Tibial nerve (tissue), 4 donors: ENCODE data around the gene TYSND1. TPM values are rescaled to one million over a fixed set of nuclear protein-coding genes. Genes with fewer than 3 reads are reported as not detected.

Source experiments
- DNase-seq, 2 donors: peaks; one replicate each; pipeline ENCODE4 v3.0.0-alpha.2; 2019; ENCODE audit warnings: low spot score in 2 of 2
- H3K27ac ChIP-seq, 4 donors: fragments of 200-600 bp; sonication (generic) in 3 of 4; one replicate each; pipeline ENCODE4 v1.5.1; 2017 to 2019; ENCODE audit warnings: mild to moderate bottlenecking in 1 of 4
- H3K27me3 ChIP-seq, 2 donors: fragments of 200-600 bp; sonication (generic) in 1 of 2; one replicate each; pipeline versions ENCODE4 v1.5.1 to v1.6.0; 2017 to 2019
- H3K36me3 ChIP-seq, 3 donors: fragments of 200-600 bp; sonication (generic); one replicate each; pipeline ENCODE4 v1.5.1; 2018 to 2019
- H3K4me1 ChIP-seq, 4 donors: fragments of 200-600 bp; sonication (generic) in 3 of 4; one replicate each; pipeline ENCODE4 v1.5.1; 2017 to 2019
- H3K4me3 ChIP-seq, 4 donors: fragments of 200-600 bp; sonication (generic) in 3 of 4; one replicate each; pipeline ENCODE4 v1.5.1; 2017 to 2019; ENCODE audit warnings: mild to moderate bottlenecking in 1 of 4, moderate library complexity in 1 of 4
- H3K9me3 ChIP-seq, 4 donors: fragments of 200-600 bp; sonication (generic) in 3 of 4; one replicate each; pipeline ENCODE4 v1.5.1; 2017 to 2019
- EP300 ChIP-seq, 2 donors: sonication (generic); formaldehyde crosslinking; IDR thresholded peaks; one replicate each; pipeline ENCODE4 v1.6.1; 2017; ENCODE audit warnings: antibody characterized with exemption in 2 of 2, mild to moderate bottlenecking in 1 of 2
- POLR2A ChIP-seq, 2 donors: fragments of 450-650 bp; IDR thresholded peaks; one replicate each; pipeline ENCODE4 v1.6.1; 2017; ENCODE audit warnings: antibody characterized with exemption in 2 of 2, mild to moderate bottlenecking in 2 of 2, moderate library complexity in 2 of 2
- WGBS, 2 donors: methylation state at CpG; one replicate each; pipeline ENCODE4 v1.1.5; 2018; 5-methylcytosine and 5-hydroxymethylcytosine counted together
- total RNA-seq, 4 donors: library from RNA; depleted of rRNA; stranded (reverse); fragments of >200 nt; gene quantifications; one replicate each; pipeline ENCODE4 v1.1.0, GENCODE V29; 2016
- TF ChIP-seq, protein P1 (sequence below), 5 experiments: fragments of 200-600 bp in 3 of 5; fragments of 450-650 bp in 2 of 5; sonication (generic) in 3 of 5; IDR thresholded peaks; one replicate each; pipeline ENCODE4 v1.5.1; 2016 to 2019; ENCODE audit warnings: antibody characterized with exemption in 5 of 5, mild to moderate bottlenecking in 3 of 5, moderate library complexity in 2 of 5

The TYSND1 gene
- total RNA-seq, 4 donors from 2014 or later, result 15.3 to 26.1 (median 19.1) TPM

DNA sequence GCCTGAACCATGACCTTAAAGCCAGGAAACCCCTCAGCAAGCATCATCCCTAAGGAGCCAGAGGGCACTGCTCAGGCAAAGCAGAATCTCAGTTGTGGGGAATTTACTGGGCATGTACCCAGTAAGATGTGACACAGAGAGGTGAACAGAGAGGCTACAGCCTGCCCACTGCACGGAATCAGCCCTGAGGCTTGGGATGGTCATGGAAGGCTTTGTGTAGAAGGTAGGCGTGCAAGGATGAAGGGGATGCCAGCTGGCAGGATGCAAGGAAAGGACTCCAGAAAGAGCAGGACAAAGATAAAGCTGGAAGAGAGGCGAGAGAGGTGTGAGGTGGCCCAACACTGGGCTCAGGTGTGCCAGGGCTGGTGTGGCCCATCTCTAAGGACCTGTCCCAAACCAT, 11.5 kb downstream of the TYSND1 start:
- TF ChIP-seq, protein P1, sequence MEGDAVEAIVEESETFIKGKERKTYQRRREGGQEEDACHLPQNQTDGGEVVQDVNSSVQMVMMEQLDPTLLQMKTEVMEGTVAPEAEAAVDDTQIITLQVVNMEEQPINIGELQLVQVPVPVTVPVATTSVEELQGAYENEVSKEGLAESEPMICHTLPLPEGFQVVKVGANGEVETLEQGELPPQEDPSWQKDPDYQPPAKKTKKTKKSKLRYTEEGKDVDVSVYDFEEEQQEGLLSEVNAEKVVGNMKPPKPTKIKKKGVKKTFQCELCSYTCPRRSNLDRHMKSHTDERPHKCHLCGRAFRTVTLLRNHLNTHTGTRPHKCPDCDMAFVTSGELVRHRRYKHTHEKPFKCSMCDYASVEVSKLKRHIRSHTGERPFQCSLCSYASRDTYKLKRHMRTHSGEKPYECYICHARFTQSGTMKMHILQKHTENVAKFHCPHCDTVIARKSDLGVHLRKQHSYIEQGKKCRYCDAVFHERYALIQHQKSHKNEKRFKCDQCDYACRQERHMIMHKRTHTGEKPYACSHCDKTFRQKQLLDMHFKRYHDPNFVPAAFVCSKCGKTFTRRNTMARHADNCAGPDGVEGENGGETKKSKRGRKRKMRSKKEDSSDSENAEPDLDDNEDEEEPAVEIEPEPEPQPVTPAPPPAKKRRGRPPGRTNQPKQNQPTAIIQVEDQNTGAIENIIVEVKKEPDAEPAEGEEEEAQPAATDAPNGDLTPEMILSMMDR (IDR thresholded peaks at IDR 0.05), result no peak
- TF ChIP-seq EP300 (IDR thresholded peaks at IDR 0.05) (no peak), POLR2A (IDR thresholded peaks at IDR 0.05) (no peak)
- Histone ChIP-seq H3K27me3 (no peaks in the 10 kb centered on the region), H3K4me1 (peaks cover 0 to 30% (median 10%) of the 10 kb centered on the region in 4 donors), H3K27ac (no peak overlapping the region), H3K9me3 (no peaks in the 10 kb centered on the region), H3K36me3 (peaks cover 0 to 18% (median 0%) of the 10 kb centered on the region in 3 donors), H3K4me3 (no peak overlapping the region)
- WGBS, 2 donors, result 94 to 96% methylated on average over 3 of the region's 3 CpGs
- DNase-seq, result no peak

DNA sequence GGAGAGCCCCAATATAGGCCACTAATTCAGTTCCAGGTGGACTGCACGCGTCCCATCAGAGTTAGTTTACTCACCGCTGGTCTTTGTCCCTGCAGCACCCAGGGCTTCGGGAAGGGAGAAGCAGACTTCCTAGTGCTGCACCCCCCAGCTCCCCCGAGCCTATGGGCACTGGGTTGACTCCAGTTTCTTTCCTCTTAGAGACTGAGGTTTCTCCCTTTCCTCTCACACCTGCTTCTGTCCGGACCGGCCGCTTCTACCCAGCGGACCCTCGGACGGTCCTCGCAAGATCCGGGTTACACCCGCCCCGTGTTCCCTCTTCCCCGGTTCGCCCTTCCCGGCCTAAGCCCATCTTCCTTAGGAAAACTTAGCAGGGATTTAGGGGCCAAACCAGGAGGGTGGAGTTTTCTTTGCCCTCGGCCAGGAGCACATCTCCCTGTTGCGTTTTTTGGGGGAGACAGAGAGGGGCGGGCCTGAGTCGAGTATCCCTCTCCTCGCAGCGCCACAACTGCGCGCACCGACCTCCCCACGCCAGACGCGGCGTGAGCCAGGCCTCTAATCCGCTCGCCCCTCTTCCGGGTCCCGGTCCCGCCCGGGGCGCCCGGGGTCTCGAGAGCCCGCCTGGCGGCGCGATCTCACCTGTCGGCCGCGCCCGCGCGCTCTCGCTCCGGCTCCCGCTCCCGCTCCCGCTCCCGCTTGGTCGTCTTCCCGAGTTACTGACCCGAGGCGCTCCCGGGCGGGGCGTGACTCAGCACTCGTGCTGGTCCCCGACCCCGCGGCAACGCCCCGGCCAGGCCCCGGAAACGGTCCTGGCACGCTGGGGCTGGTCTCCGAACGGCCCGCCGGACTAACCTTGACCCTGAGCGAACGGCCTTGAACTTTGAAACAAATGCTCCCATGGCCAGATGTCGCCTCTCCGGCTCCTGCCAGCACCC, 14.1 kb downstream of the TYSND1 start, which contains the start of gene AIFM2:
TSS of gene AIFM2 (minus strand) at position 728 of the 932 bp plus-strand sequence. CDS start 8,741 bp downstream, outside the sequence.
- H3K27me3 ChIP-seq, result no peaks in the 10 kb centered on the region
- peak within 1 kb of the TSS; percentile 68 to 81 (median 73) for H3K27ac ChIP-seq
- H3K36me3 ChIP-seq, result peaks cover 0 to 6% (median 0%) of the 10 kb centered on the region in 3 donors
- peak; percentile 56 to 61 for DNase-seq
- H3K4me1 ChIP-seq, result peaks cover 0 to 30% (median 10%) of the 10 kb centered on the region in 4 donors
- H3K9me3 ChIP-seq, result no peaks in the 10 kb centered on the region
- peak within 1 kb of the TSS; percentile 65 to 68 (median 66) for H3K4me3 ChIP-seq
- TF ChIP-seq POLR2A (IDR thresholded peaks at IDR 0.05) (no peak), EP300 (IDR thresholded peaks at IDR 0.05) (peak in 1 of 2 donors; percentile 70)
- TF ChIP-seq, protein P1 (IDR thresholded peaks at IDR 0.05), result peak in 1 of 5 experiments; percentile 42
- 11 to 15% methylated on average over 46 to 55 of the region's 80 CpGs for WGBS, 2 donors

DNA sequence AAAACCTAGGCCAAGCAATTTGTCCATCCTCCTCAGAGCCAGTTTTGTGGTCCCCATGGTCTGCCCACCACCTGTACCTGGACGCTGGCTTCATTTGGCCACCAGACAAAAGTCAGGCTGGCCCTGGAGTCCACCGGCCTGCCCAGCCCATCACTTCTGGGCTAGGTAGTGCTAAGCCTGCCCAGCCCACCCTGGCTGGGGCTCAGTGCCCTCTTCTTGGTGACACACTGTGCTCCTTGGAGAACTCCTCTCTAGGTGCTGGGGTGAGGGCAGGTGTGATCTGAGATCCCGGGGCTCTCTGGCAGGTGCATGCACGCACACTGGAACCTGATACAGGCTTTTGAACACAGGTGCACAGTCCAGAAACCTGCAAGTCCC, 15.0 kb downstream of the TYSND1 start:
- Histone ChIP-seq H3K9me3 (no peaks in the 10 kb centered on the region), H3K27me3 (no peaks in the 10 kb centered on the region), H3K36me3 (peaks cover 0 to 6% (median 0%) of the 10 kb centered on the region in 3 donors), H3K4me3 (peak overlapping the region in 3 of 4 donors; percentile 65 to 68 (median 66)), H3K4me1 (peaks cover 0 to 30% (median 10%) of the 10 kb centered on the region in 4 donors), H3K27ac (peak overlapping the region in 3 of 4 donors; percentile 69 to 81 (median 77))
- 95% methylated on average over 2 to 4 of the region's 4 CpGs for WGBS, 2 donors
- no peak for TF ChIP-seq EP300 (IDR thresholded peaks at IDR 0.05)
- TF ChIP-seq, protein P1 (IDR thresholded peaks at IDR 0.05), result no peak
- no peak for TF ChIP-seq POLR2A (IDR thresholded peaks at IDR 0.05)
- DNase-seq, result no peak

DNA sequence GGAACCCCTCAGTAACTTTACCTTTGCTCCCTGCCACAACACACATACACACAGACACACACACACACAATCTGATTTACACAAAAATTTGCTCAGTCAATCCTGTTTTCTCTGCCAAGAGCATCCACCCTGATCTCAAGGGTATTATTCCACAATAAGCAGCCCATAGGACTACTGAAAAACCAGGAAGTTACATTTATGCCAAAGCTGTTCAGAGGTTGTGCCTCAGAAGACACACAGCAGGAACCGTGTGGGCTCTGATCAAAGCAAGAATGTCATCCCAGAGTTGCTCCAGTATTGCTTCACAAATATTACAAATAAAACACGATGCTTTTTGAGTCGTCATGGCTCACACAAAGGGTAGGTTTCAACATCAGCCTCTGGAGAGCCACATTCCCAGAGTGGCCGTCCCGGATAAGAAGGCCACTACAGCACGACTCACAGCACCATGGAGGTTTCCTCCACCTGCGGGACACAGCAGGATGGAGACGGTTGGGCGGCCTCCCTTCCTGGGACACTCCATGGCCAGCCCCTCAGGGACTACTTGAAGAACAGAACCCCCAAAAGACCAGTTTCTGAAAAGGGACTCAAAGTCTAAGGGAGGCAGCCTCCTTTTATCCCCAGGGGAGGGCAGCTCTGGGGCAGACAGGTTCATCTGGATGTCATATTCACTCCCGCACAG, 15.5 kb downstream of the TYSND1 start:
- H3K27ac ChIP-seq, result peak overlapping the region in 3 of 4 donors; percentile 10 to 81 (median 69)
- WGBS, 2 donors, result 71 to 80% methylated on average over 10 of the region's 10 CpGs
- no peak overlapping the region for H3K4me3 ChIP-seq
- peaks cover 0 to 6% (median 0%) of the 10 kb centered on the region in 3 donors for H3K36me3 ChIP-seq
- TF ChIP-seq POLR2A (IDR thresholded peaks at IDR 0.05) (no peak), EP300 (IDR thresholded peaks at IDR 0.05) (peak in 1 of 2 donors; percentile 54)
- TF ChIP-seq, protein P1 (IDR thresholded peaks at IDR 0.05), result no peak
- no peaks in the 10 kb centered on the region for H3K9me3 ChIP-seq
- DNase-seq, result peak in 1 of 2 donors; percentile 38
- no peaks in the 10 kb centered on the region for H3K27me3 ChIP-seq
- H3K4me1 ChIP-seq, result peaks cover 0 to 30% (median 10%) of the 10 kb centered on the region in 4 donors
